GDM1 (cell line): ENCODE results near the gene PISD.
"Not testable (repeated sequence)": the region's sequence is repeated elsewhere in the genome, so short reads cannot be mapped to it uniquely, and the experiment has no call there.

ENCODE experiments used
- DNase-seq: peaks from one replicate; lab custom pipeline; 2025; lab: John Stamatoyannopoulos, UW

PISD gene

DNA sequence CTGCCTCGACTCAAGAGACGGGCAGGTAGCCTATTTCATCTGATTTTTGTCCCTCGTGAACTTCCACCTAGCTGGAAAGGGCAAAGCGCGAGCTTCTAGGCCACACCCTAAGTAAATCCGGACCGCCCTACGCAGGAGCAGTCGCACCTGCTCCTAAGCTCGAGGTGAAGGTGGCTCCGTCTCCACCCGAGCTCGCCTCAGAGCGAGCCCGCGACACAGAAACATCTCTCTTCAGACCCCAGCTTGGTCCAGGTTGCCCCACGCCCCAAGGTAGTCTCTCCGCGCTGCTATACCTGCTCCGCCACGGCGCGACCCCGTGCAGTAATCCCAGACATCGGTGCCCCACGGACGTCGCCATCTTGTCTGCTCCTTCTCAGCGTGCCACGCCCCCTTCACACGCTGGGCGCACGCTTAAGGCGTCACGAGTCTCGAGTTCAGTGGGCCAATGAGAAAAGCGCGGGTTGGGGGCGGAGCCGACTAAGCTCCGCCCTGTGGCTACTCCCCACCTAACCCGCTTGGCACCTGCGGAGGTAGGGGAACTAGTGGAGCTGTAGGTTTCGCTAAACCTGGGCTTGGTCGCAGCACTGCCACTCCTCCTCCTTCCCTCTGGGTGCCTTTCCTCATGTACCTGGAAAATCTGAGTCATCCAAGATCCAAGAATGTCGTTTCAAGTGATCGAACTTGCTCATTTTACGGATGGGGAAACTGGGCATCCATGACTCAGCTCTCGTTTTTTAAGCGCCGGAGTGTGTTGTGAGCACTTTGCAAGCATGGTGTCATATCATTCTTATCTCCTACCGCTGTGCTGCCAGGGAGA lies at the start of gene PISD:
TSS of gene PISD (minus strand) at position 365 of the 817 bp plus-strand sequence. CDS start at position 358, 7 bp downstream.
- DNase-seq: peak; percentile 91

DNA sequence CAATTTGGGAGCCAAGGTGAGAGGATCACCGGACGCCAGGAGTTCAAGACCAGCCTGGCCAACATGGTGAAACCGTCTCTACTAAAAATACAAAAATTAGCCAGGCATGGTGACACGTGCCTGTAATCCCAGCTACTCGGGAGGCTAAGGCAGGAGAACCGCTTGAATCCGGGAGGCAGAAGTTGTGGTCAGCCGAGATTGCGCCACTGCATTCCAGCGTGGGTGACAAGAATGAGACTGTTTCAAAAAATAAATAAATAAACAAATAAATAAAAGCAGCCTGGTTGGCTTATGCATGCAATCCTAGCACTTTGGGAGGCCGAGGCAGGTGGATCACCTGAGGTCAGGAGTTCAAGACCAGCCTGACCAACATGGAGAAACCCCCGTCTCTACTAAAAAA lies 49.2 kb upstream of the PISD start:
- not testable (repeated sequence) for DNase-seq

DNA sequence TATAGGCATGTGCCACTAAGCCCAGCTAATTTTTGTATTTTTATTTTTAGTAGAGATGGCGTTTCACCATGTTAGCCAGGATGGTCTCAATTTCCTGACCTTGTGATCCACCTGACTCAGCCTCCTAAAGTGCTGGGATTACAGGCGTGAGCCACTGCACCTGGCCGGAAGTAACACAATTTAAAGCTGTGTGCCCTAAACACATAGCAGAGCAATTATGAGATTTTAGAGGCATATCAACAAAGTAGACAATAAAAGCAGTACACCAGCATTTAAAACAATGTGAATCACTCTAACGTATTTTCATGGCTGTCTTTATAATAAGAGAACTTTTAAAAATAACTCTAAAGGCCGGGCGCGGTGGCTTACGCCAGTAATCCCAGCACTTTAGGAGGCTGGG lies 45.5 kb upstream of the PISD start:
- no peak for DNase-seq

GRCh38 chr22:31695423-31695822 lies 33.4 kb upstream of the PISD start:
- no peak for DNase-seq

DNA sequence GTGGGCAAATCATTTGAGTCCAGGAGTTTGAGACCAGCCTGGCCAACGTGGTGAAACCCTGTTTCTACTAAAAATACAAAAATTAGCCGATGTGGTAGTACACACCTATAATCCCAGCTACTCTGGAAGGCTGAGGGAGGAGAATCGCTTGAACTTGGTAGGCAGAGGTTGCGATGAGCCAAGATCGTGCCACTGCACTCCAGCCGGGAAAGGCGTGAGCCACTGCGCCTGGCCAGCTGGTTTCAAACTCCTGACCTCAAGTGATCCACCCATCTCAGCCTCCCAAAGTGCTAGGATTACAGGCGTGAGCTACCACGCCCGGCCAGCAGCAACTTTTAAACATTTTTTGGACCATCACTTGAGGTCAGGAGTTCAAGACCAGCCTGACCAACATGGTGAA lies 32.0 kb upstream of the PISD start:
- DNase-seq: not testable (repeated sequence)

GRCh38 chr22:31692186-31692886 lies 30.3 kb upstream of the PISD start:
- no peak for DNase-seq

- no peak for DNase-seq
These were observed 29.4 kb upstream of the PISD start for GRCh38 chr22:31691408-31691807.

- DNase-seq: no peak
These were observed 21.4 kb upstream of the PISD start for GRCh38 chr22:31683181-31684105.

GRCh38 chr22:31682751-31683150 lies 20.7 kb upstream of the PISD start:
- no peak for DNase-seq

- DNase-seq: no peak
These were observed 19.6 kb upstream of the PISD start for GRCh38 chr22:31681349-31682345.

GRCh38 chr22:31680861-31681341 lies 18.9 kb upstream of the PISD start:
- no peak for DNase-seq

GRCh38 chr22:31678748-31679147 lies 16.7 kb upstream of the PISD start:
- no peak for DNase-seq

GRCh38 chr22:31676700-31677099 lies 14.7 kb upstream of the PISD start:
- no peak for DNase-seq

DNA sequence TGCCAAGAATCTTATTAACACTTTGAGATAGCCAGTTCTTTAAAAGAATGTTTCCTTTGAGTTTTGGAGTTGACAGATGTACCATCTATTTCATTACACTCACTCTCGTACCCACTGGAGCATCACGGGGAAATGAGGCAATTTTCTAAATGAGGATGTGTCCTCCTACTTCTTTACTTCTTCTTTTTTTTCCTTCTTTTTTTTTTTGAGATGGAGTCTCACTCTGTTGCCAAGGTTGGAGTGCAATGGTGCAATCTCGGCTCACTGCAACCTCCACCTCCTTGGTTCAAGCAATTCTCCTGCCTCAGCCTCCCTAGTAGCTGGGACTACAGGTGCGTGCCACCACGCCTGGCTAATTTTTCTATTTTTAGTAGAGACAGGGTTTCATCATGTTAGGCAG lies 12.2 kb upstream of the PISD start:
- DNase-seq: not testable (repeated sequence)

DNA sequence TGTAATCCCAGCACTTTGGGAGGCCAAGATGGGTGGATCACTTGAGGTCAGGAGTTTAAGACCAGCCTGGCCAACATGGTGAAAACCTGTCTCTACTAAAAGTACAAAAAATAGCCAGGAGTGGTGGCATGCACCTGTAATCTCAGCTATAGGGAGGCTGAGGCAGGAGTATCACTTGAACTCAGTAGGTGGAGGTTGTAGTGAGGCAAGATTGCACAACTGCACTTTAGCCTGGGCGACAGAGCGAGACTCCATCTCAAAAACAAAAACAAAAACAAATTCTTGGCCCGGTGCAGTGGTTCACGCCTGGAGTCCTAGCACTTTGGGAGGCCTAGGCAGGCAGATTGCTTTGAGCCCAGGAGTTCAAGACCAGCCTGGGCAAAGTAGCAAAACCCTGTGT lies 6.8 kb upstream of the PISD start:
- DNase-seq: not testable (repeated sequence)

DNA sequence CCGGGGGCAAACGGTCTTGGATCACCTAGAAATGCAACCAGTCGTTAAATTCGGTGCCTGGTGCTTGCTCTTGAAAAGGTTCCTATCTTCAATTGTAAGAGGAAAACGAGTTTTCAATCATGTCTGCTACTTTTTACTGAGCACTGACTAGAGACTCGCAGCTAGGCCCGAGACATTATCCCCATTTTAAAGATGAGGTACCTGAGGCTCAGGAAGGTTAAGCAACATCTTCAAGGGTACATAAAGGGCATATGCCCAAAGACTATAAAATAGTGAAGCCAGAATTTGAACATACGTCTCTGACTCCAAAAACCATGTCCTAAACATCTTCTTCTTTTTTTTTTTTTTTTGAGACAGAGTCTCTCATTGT lies 638 bp upstream of the PISD start:
- no peak for DNase-seq

- DNase-seq: not testable (repeated sequence)
These were observed 1.1 kb downstream of the PISD start for GRCh38 chr22:31660860-31661341.

GRCh38 chr22:31659246-31659645 lies 2.8 kb downstream of the PISD start:
- no peak for DNase-seq

- no peak for DNase-seq
These were observed 7.6 kb downstream of the PISD start for GRCh38 chr22:31654408-31654807.

GRCh38 chr22:31653944-31654343 lies 8.1 kb downstream of the PISD start:
- DNase-seq: no peak
